ENCODE data around the gene RAB27A. TPM values are rescaled to one million over a fixed set of nuclear protein-coding genes. Genes with fewer than 3 reads are reported as not detected.

RAB27A gene
- total and polyA plus RNA-seq, 9 of the 15 experiments (the other 6 are each of a cell fraction or from before 2014, with no cell fraction given): 31.5 to 171 (median 80.4) TPM

DNA sequence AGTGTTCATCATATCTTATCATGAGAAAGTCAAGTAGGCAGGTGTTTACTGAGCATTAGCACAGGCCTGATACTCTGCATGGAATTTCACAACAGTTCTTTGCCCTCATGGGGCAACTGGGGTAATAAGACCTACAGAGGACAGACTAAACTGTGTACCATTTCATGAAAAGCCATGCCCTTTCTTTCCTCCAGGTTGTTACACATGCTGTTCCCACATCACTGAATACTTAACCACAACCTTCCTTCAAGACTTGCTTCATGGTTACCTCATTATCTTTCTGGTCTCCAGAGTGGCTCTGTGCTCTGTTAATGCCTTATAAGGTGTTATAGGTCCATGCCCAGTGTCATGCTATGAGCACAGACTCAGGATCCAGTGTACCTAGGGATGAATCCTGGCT lies 64.7 kb downstream of the RAB27A start (continued):
- TF ChIP-seq, protein P1, sequence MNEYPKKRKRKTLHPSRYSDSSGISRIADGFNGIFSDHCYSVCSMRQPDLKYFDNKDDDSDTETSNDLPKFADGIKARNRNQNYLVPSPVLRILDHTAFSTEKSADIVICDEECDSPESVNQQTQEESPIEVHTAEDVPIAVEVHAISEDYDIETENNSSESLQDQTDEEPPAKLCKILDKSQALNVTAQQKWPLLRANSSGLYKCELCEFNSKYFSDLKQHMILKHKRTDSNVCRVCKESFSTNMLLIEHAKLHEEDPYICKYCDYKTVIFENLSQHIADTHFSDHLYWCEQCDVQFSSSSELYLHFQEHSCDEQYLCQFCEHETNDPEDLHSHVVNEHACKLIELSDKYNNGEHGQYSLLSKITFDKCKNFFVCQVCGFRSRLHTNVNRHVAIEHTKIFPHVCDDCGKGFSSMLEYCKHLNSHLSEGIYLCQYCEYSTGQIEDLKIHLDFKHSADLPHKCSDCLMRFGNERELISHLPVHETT (CRISPR knock-in tag; conservative IDR thresholded peaks at IDR 0.05 in 1 of 2, IDR thresholded peaks at IDR 0.05 in 1 of 2): 0 out of 4 replicates have a peak, but pooled peaks of 1 of the 2 experiments have one; percentile 27
- TF ChIP-seq ZNF143 (CRISPR knock-in tag; IDR thresholded peaks at IDR 0.05): no peak
- TF ChIP-seq, protein P2, sequence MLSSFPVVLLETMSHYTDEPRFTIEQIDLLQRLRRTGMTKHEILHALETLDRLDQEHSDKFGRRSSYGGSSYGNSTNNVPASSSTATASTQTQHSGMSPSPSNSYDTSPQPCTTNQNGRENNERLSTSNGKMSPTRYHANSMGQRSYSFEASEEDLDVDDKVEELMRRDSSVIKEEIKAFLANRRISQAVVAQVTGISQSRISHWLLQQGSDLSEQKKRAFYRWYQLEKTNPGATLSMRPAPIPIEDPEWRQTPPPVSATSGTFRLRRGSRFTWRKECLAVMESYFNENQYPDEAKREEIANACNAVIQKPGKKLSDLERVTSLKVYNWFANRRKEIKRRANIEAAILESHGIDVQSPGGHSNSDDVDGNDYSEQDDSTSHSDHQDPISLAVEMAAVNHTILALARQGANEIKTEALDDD (IDR thresholded peaks at IDR 0.05): peak; percentile 24; the same call in 1 of the 2 replicates
- TF ChIP-seq BACH1 (tag; IDR thresholded peaks at IDR 0.05): peak; percentile 46; the same call in 1 of the 2 replicates
- no peak for TF ChIP-seq HMGN3 (IDR thresholded peaks at IDR 0.05; ENCODE audit: borderline replicate concordance, extremely low read depth, insufficient read length, low read depth, low read length)
- TF ChIP-seq NUFIP1 (IDR thresholded peaks at IDR 0.05; ENCODE audit: partially characterized antibody): no peak
- 0 out of 2 replicates have a peak, but pooled peaks have one; percentile 38 for TF ChIP-seq CEBPG (CRISPR knock-in tag; IDR thresholded peaks at IDR 0.05)
- peak; percentile 48 to 67; a peak in 3 of 4 replicates for TF ChIP-seq CEBPG (tag; conservative IDR thresholded peaks at IDR 0.05 in 1 of 2, IDR thresholded peaks at IDR 0.05 in 1 of 2)
- TF ChIP-seq, protein P3, sequence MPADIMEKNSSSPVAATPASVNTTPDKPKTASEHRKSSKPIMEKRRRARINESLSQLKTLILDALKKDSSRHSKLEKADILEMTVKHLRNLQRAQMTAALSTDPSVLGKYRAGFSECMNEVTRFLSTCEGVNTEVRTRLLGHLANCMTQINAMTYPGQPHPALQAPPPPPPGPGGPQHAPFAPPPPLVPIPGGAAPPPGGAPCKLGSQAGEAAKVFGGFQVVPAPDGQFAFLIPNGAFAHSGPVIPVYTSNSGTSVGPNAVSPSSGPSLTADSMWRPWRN (IDR thresholded peaks at IDR 0.05; ENCODE audit: low read depth): no peak
- TF ChIP-seq ZNF695 (CRISPR knock-in tag; IDR thresholded peaks at IDR 0.05): no peak
- TF ChIP-seq EP300 (IDR thresholded peaks at IDR 0.05; ENCODE audit: low read length): no peak
- no peak for TF ChIP-seq HMG20B (CRISPR knock-in tag; IDR thresholded peaks at IDR 0.05)
- TF ChIP-seq PHF8 (IDR thresholded peaks at IDR 0.05; ENCODE audit: borderline replicate concordance, low read length): no peak
- no peak for TF ChIP-seq ZSCAN29 (IDR thresholded peaks at IDR 0.05)
- TF ChIP-seq, protein P4, sequence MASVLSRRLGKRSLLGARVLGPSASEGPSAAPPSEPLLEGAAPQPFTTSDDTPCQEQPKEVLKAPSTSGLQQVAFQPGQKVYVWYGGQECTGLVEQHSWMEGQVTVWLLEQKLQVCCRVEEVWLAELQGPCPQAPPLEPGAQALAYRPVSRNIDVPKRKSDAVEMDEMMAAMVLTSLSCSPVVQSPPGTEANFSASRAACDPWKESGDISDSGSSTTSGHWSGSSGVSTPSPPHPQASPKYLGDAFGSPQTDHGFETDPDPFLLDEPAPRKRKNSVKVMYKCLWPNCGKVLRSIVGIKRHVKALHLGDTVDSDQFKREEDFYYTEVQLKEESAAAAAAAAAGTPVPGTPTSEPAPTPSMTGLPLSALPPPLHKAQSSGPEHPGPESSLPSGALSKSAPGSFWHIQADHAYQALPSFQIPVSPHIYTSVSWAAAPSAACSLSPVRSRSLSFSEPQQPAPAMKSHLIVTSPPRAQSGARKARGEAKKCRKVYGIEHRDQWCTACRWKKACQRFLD (CRISPR knock-in tag; IDR thresholded peaks at IDR 0.05): 0 out of 2 replicates have a peak, but pooled peaks have one; percentile 53
- TF ChIP-seq NR2C2 (CRISPR knock-in tag; IDR thresholded peaks at IDR 0.05): no peak
- TF ChIP-seq NR2C2 (tag; IDR thresholded peaks at IDR 0.05): peak; percentile 54; the same call in 1 of the 2 replicates
- TF ChIP-seq, protein P5, sequence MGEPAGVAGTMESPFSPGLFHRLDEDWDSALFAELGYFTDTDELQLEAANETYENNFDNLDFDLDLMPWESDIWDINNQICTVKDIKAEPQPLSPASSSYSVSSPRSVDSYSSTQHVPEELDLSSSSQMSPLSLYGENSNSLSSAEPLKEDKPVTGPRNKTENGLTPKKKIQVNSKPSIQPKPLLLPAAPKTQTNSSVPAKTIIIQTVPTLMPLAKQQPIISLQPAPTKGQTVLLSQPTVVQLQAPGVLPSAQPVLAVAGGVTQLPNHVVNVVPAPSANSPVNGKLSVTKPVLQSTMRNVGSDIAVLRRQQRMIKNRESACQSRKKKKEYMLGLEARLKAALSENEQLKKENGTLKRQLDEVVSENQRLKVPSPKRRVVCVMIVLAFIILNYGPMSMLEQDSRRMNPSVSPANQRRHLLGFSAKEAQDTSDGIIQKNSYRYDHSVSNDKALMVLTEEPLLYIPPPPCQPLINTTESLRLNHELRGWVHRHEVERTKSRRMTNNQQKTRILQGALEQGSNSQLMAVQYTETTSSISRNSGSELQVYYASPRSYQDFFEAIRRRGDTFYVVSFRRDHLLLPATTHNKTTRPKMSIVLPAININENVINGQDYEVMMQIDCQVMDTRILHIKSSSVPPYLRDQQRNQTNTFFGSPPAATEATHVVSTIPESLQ (CRISPR knock-in tag; IDR thresholded peaks at IDR 0.05): no peak
- peak; percentile 70 for TF ChIP-seq CEBPB (tag; IDR thresholded peaks at IDR 0.05)
- no peak for TF ChIP-seq MTA3 (IDR thresholded peaks at IDR 0.05; ENCODE audit: borderline replicate concordance)
- TF ChIP-seq ZKSCAN8 (CRISPR knock-in tag; IDR thresholded peaks at IDR 0.05): no peak
- no peak for TF ChIP-seq POLR2AphosphoS5 (IDR thresholded peaks at IDR 0.05; ENCODE audit: control insufficient read depth, insufficient read depth, low read depth, low read length)
